ENCODE measurements around the gene SESN1.
"Not testable (repeated sequence)": the region's sequence is repeated elsewhere in the genome, so short reads cannot be mapped to it uniquely, and the experiment has no call there.

Gene SESN1

GRCh38 chr6:109093732-109094415 lies 772 bp downstream of the SESN1 start:
- DNase-seq = no peak

DNA sequence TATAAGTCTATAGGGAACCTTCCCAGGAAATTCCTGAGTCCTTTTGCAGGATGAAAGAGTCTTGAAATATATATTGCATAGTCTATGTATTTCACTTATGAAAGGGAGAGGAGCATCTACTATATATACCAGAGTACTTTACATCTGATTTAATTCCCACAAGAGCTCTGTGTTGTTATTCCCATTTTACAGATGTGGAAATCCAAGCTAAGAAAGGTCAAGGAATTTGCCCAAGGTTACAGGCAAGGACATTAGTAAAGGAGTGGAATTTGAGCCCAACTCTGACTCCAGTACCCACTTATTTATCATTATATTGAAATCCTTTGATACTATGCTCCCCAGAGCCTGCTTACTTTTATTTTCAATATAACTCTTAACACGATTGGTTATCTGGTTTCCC lies 2.6 kb downstream of the SESN1 start:
- no peak for DNase-seq

DNA sequence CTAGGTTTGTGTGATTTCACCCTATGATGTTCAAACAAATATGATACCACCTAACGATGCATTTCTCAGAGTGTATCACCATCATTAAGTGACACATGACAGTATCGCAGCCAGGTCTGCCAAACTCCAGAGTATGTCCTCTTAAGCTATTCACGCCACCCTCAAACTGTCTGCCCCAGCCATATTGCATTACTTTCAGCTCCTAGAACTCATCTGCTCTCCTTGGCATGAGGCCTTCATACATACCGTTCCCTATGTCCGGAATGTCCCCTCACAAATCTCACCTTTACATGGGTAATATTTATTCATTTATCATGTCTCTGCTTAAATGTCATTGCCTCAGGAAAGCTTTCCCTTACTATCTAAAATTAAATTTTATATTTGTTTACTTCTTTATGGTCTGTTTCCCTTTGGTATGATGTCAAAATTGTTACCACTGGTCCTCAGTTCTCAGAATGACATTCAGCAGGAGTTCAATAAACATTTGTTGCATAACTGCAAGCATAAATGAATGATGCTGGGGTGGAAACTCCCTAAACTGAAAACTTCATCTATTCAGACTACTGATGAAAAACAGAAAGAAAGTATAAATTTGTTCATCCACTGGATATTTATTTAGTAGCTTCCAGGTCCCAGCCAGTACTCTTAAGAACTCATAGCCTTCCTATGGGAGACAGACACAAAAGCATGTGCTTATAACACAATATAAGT lies 3.2 kb downstream of the SESN1 start:
- DNase-seq = no peak

DNA sequence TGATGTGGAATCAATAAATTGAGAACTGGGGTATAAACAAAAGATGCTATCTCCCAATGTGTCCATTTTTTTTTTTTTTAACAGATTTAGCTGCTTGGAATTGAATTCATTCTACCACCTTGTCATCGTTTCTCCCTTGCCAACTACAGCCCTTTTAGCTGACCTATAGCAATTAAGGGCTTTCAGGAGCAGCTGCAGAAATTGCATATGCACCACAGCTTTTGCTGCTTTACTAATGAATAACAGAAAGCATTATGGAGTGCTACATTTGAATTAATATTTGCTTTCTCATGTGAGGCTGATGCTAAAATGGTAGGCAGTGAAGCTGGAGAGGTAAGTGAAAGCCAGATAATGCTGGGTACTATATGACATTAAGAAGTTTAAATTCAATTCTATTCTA lies 5.7 kb downstream of the SESN1 start:
- no peak for DNase-seq

DNA sequence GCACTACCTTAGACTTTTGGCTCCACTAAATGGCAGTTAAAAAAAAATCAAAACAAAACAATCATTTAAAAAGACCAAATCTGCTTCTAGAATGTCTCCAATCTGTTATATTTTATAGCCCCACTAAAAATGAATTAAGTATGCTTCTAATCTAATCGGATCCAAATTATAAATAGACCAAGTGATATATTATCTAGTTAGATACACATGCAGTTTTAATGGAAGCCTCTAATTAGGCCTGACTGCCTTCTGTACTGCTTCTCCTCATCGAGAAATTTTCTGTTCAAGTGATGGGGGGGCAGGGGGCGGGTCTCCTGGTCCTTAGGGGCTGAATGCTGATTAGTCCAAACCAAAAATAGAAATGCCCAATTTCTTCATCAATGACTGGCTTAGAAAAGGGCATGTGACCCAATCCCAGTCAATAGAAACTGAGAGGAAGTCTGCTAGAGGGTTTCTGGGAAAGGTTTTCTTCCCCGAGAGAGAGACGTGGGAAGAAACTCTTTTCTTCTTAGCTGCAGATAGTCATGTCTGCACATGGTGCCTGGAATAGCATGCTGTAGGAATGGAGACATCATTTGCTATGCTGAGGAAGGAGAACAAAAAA lies 6.9 kb downstream of the SESN1 start:
- no peak for DNase-seq

DNA sequence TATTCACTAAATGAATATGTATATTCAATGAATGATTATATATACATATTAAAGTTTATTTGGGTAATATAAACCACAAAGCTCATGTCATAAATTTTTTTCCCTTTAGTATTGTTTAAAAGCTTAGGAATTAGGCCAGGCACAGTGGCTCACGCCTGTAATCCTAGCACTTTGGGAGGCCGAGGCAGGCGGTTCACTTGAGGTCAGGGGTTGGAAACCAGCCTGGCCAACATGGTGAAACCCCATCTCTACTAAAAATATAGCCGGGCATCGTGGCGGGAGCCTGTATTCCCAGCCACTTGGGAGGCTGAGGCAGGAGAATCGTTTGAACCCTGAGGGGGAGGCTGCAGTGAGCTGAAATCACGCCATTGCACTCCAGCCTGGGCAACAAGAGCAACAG lies 10.5 kb downstream of the SESN1 start:
- DNase-seq = not testable (repeated sequence)

- DNase-seq = no peak
These were observed 11.0 kb downstream of the SESN1 start for GRCh38 chr6:109083657-109084056.

GRCh38 chr6:109082188-109082577 lies 12.5 kb downstream of the SESN1 start:
- no peak for DNase-seq

DNA sequence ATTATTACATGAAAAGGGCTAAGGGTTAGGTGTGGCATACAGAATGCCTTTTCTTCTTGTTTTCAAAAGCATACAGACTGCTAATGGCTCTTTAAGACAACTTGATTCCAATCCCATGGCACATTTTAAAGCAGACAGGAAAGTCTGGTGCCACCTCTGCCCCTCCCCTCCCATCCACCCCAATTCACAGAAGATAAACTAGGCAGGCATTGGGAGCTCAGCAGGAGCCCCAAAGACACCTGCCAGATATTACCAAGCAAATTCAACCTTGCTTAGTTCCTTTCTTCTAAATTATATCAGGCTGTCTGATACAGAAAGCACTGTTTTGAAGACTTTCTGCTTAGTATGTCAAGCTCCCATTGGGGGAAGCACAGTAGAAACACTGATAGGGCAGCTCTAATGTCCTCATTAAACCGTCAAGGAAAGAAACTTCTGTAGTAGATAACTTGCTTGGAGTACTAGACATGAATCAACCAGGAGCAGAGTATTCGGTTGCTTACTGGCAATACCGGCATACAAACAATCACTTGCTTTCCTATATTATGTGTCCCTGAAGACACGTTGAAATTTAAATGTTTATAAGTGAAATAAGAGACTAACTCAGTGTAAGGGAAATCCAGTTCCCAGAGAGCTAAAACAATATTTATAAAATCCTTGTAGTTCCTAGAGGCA lies 13.0 kb downstream of the SESN1 start:
- no peak for DNase-seq

DNA sequence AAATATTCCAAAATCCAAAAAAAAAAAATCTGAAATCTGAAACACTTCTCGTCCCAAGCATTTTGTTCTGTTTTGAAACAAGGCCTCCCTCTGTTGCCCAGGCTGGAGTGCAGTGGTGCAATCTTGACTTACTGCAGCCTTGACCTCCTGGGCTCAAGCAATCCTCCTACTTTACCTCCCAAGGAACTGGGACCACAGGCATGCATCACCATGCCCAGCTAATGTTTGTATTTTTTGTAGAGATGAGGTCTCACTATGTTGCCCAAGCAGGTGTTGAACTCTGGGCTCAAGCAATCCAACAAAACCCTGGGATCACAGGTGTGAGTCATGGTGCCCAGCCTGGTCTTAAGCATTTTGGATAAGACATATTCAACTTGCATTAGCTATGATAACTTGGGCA lies 13.6 kb downstream of the SESN1 start:
- no peak for DNase-seq

DNA sequence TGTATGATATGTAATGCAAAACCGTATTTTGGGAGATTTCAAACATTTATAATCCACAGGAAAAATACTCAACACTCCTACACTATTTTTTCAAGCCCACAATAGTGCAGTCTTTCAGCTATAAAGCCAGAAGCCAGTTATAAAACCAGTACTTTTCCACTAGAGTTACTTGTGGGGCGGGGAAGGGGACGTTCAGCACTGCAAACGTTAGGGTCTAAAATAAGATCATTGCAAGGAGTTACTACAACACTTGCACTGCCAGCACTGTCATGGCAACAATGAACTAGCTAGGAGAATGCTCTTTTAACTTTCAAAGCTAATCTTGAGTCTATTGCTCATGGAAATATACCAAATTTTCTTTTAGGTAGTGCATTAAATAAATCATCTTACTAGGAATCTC lies 14.7 kb downstream of the SESN1 start:
- DNase-seq = peak in 1 of 2 donors; percentile 49

GRCh38 chr6:109076377-109076776 lies 18.3 kb downstream of the SESN1 start:
- peak in 1 of 2 donors; percentile 64 for DNase-seq

- DNase-seq = no peak
These were observed 18.7 kb downstream of the SESN1 start for GRCh38 chr6:109075934-109076333.

DNA sequence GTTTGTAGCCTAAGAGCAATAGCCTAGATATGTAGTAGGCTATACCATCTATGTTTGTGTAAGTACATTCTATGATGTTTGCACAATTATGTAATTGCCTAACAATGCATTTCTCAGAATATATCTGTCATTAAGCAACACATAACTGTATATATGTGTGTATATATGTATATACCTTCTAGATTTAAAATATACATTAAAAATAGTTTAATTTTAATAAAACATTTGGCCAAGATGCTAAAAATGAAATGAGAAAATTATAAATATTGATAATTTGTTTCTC lies 20.6 kb downstream of the SESN1 start:
- no peak for DNase-seq

DNA sequence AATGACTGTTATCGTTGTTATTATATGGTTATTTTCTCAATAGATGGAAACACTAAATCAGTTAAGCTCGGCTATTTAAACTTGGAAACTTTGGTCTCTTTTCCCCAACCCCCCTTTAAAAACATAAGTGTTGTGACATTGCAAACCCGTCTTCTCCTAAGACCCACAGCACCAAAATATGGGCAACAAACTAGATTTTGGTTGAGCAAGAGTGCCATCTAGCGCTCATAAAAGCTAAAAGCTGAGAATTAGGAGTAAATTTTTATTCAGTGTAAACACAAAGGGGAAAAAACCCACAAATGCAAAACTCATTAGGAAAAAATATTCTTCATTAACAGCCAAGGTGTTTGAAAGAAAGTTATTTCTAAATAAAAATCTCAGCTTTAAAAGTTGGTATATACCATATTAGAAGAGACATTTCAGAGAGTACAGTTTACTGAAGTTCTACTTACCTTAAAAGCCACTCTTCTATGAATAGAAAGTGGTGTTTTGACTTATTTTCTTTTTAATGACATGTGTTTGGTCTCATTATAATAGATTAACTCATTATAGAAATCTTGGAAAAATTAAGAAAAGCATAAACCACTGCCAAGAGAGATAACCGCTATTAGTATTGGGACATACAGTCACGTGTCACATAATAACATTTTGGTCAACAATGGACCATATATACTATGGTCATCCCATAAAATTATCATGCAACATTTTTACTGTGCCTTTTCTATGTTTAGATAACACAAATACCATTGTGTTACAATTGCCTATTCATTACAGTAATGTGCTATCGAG lies 21.1 kb downstream of the SESN1 start:
- peak in 1 of 2 donors; percentile 60 for DNase-seq

DNA sequence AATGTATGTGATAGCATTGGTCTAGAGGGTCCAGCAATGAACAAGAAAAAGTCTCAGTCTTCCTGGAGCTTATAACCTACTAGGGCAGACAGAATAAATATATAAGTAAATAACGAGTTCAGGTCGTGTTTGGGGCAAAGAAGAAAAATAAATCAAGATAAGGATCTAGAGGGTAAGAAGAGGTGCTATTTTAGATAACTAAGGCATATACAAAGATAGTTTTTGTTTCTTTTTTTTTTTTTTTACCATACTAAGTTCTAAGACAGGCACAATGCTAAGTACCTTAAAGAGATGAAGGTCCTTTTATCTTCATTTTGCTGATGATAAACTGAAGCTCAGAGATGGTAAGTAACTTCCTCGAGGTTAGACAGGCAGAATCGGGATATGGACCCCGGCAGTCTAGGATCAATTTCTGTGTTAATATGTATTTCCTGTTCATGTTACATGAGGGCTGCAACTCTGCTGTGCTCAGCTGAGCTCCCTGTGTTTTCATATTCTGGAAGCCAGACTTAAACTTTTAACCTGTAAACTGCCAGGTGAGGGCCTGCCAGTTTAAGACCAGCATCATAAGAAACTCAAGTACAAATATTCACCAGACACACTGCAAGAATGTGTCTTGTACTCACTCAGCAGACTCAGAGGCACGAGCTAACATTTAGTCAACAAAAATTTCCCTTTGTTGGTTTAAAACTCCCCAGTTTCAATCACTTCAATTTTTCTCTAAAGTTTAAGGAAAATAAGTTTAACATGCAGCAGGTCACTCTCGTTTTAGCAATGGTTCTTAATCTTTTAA lies 23.3 kb downstream of the SESN1 start:
- DNase-seq = no peak

DNA sequence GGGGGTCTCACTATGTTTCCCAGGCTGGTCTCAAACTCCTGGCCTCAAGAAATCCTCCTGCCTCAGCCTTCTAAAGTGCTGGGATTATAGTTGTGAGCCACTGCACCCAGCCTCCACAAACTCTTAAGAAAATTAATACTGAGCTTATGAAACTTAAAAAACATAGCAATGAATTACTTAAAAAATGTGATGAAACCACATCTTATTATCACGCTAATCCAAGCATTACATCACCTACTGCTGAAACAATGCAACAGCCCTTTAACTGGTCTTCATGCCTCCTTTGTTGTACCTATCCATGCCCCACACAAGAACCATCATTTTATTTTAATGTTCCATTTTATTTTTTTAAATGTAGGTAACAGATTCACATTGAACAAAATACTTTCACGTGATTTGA lies 24.9 kb downstream of the SESN1 start:
- no peak for DNase-seq

- DNase-seq = no peak
These were observed 31.8 kb downstream of the SESN1 start for GRCh38 chr6:109062767-109063352.

DNA sequence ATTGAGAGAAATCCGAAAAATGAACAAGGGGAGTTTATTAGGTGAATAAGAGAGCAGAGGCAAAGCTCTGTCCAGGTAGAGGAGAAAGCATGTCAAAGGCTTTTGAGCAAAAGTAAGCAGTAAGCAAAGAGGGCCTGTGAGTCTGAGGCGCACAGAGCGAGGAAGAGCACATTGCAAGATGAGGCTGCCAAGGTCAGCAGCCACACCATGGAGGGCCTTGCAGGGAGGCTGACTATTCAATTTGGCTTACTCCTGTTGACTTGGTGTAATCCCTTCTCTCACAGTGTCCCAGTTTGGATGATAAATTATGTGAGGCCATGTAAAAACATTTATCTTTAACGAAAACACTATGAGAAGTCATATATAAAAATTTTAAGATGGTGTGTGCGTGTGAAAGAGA lies 32.4 kb downstream of the SESN1 start:
- DNase-seq = no peak

GRCh38 chr6:109060571-109060970 lies 34.1 kb downstream of the SESN1 start:
- no peak for DNase-seq

- DNase-seq = peak in 1 of 2 donors; percentile 76
These were observed 35.0 kb downstream of the SESN1 start for GRCh38 chr6:109059571-109060021.

- DNase-seq = no peak
These were observed 35.5 kb downstream of the SESN1 start for GRCh38 chr6:109059153-109059552.
